Endothelial cell of umbilical vein (primary cell): ENCODE data around the gene LDHAL6B. TPM values are rescaled to one million over a fixed set of nuclear protein-coding genes. Genes with fewer than 3 reads are reported as not detected.
A peak's percentile ranks its signal among the peaks of the same experiment; 100 is the strongest.

Source experiments
- BruUV-seq: library from RNA; stranded (reverse); fragments of 400-500 nt; replicated peaks from 2 replicates; lab custom pipeline; 2021; lab: Mats Ljungman, UMichigan
- CTCF ChIA-PET: fragments of 300-600, 350-600 bp; sonication (Branson Sonifier 250); formaldehyde crosslinking; loops from one replicate; lab custom pipeline; 2021; ENCODE audit warnings: antibody characterized with exemption, inconsistent platforms; lab: Charles Lee
- POLR2A ChIA-PET: fragments of 300-600, 350-600 bp; sonication (Branson Sonifier 250); formaldehyde crosslinking; loops from one replicate; lab custom pipeline; 2021; ENCODE audit warnings: antibody characterized with exemption, inconsistent platforms; lab: Charles Lee
- DNase-seq: peaks from one replicate; pipeline ENCODE4 v3.0.0-alpha.2; 2011; ENCODE audit warnings: low read depth, low spot score
- FAIRE-seq: peaks from 2 replicates; lab custom pipeline; 2011; peaks lifted over from hg19 to GRCh38; lab: Jason Lieb, UNC
- H2AFZ ChIP-seq: 2 replicates; pipeline ENCODE4 v1.6.0; 2012; ENCODE audit warnings: low read depth, low read length, control low read depth, inconsistent platforms
- H3K27ac ChIP-seq: 2 replicates; pipeline ENCODE4 v1.5.1; 2011; ENCODE audit warnings: low read depth, mild to moderate bottlenecking, control low read depth, low read length, moderate library complexity; ENCODE audit not compliant: insufficient read depth
- H3K27me3 ChIP-seq, 2 experiments: 2 replicates each; pipeline versions ENCODE4 v1.6.0 to v1.6.1; 2011; ENCODE audit warnings: low read length in 2 of 2, mixed read lengths in 1 of 2; ENCODE audit not compliant: control insufficient read depth in 2 of 2, insufficient read depth in 2 of 2
- H3K36me3 ChIP-seq, 2 experiments: 2 replicates in 1 of 2; 3 replicates in 1 of 2; pipeline ENCODE4 v1.5.1; 2011; ENCODE audit warnings: low read length in 2 of 2, mild to moderate bottlenecking in 1 of 2, moderate library complexity in 1 of 2; ENCODE audit not compliant: control insufficient read depth in 2 of 2, insufficient read depth in 2 of 2; ENCODE audit errors: extremely low read depth in 1 of 2
- H3K4me1 ChIP-seq: 3 replicates; pipeline ENCODE4 v1.5.1; 2011; ENCODE audit warnings: mild to moderate bottlenecking, low read length; ENCODE audit not compliant: control insufficient read depth, insufficient read depth; ENCODE audit errors: extremely low read depth
- H3K4me2 ChIP-seq: 2 replicates; pipeline ENCODE4 v1.6.1; 2011; ENCODE audit warnings: low read length, control low read depth, mixed read lengths; ENCODE audit not compliant: insufficient read depth
- H3K4me3 ChIP-seq, 3 experiments: fragments of 200-600 bp in 1 of 3; sonication (generic), shearing (Covaris generic) in 1 of 3; replicated peaks in 1 of 3; 2 replicates each; pipeline ENCODE4 v1.5.1; 2011 to 2016; ENCODE audit warnings: control low read depth in 3 of 3, low read length in 3 of 3, mild to moderate bottlenecking in 2 of 3, inconsistent platforms in 1 of 3, low read depth in 1 of 3, moderate library complexity in 1 of 3; ENCODE audit not compliant: insufficient read depth in 1 of 3
- H3K79me2 ChIP-seq: 2 replicates; pipeline ENCODE4 v1.6.0; 2012; ENCODE audit warnings: low read length, inconsistent platforms; ENCODE audit not compliant: control insufficient read depth, insufficient read depth
- H3K9ac ChIP-seq: replicated peaks from 2 replicates; pipeline ENCODE3; 2011; ENCODE audit warnings: low read length, control low read depth; ENCODE audit not compliant: insufficient read depth; ENCODE audit errors: extremely low read depth
- H3K9me1 ChIP-seq: replicated peaks from 3 replicates; pipeline ENCODE4 v1.6.0; 2011; ENCODE audit warnings: mild to moderate bottlenecking, low read length; ENCODE audit not compliant: control insufficient read depth, insufficient read depth; ENCODE audit errors: extremely low read depth
- H3K9me3 ChIP-seq: replicated peaks from 2 replicates; pipeline ENCODE4 v1.5.1; 2012; ENCODE audit warnings: low read length, inconsistent platforms; ENCODE audit not compliant: control insufficient read depth, insufficient read depth
- H4K20me1 ChIP-seq: replicated peaks from 2 replicates; pipeline ENCODE3; 2011; ENCODE audit warnings: mild to moderate bottlenecking, low read length; ENCODE audit not compliant: control insufficient read depth, insufficient read depth; ENCODE audit errors: extremely low read depth
- CTCF ChIP-seq, 2 donors: IDR thresholded peaks; 1 replicate in 1 of 2; 2 replicates in 1 of 2; pipeline ENCODE4 v1.5.1; 2011; ENCODE audit warnings: low read length in 2 of 2, mild to moderate bottlenecking in 2 of 2, moderate library complexity in 2 of 2, control low read depth in 1 of 2, inconsistent platforms in 1 of 2, low read depth in 1 of 2; ENCODE audit not compliant: insufficient read depth in 1 of 2; ENCODE audit errors: extremely low read depth in 1 of 2
- EZH2 ChIP-seq: IDR thresholded peaks from 2 replicates; pipeline ENCODE4 v1.6.1; 2012; ENCODE audit warnings: borderline replicate concordance, low read depth, mild to moderate bottlenecking, moderate library complexity, low read length, inconsistent platforms; ENCODE audit not compliant: severe bottlenecking
- FOS ChIP-seq: IDR thresholded peaks from 2 replicates; pipeline ENCODE4 v1.6.1; 2011; ENCODE audit warnings: mild to moderate bottlenecking, low read length, moderate library complexity, borderline replicate concordance; ENCODE audit not compliant: insufficient read depth
- GATA2 ChIP-seq: IDR thresholded peaks from 2 replicates; pipeline ENCODE4 v1.7.0; 2011; ENCODE audit warnings: low read depth, mild to moderate bottlenecking, moderate library complexity, mixed read lengths, low read length; ENCODE audit not compliant: insufficient read length, insufficient read depth
- JUN ChIP-seq: IDR thresholded peaks from 2 replicates; pipeline ENCODE4 v1.6.1; 2011; ENCODE audit warnings: borderline replicate concordance, low read depth; ENCODE audit not compliant: insufficient read length, insufficient read depth
- MAX ChIP-seq: IDR thresholded peaks from 2 replicates; pipeline ENCODE4 v1.6.1; 2011; ENCODE audit not compliant: insufficient read depth, insufficient read length
- MYC ChIP-seq: IDR thresholded peaks from one replicate; pipeline ENCODE4 v1.6.1; 2011; ENCODE audit warnings: mild to moderate bottlenecking, low read depth, low read length
- POLR2A ChIP-seq: IDR thresholded peaks from 2 replicates; pipeline ENCODE4 v1.6.1; 2012; ENCODE audit warnings: low read depth, mild to moderate bottlenecking, control low read depth, low read length
- POLR2AphosphoS5 ChIP-seq: IDR thresholded peaks from 2 replicates; pipeline ENCODE4 v1.6.1; 2012; ENCODE audit warnings: low read depth, mild to moderate bottlenecking, control low read depth, low read length, moderate library complexity; ENCODE audit not compliant: insufficient read depth
- dilution Hi-C: fragments of 300-500 bp; cut with MboI; formaldehyde crosslinking; loops from one replicate; pipeline ENCODE4 v1.15.0; 2019; ENCODE audit warnings: low sequenced_read_pairs; ENCODE audit not compliant: extremely low pct_ligation_motif_present
- intact Hi-C: fragments of 100-400 bp; cut with micrococcal nuclease; formaldehyde crosslinking; loops from one replicate; pipeline ENCODE4 v1.10.0; 2022
- polyA plus RNA-seq, 4 experiments: library from polyadenylated mRNA; depleted of rRNA in 3 of 4; stranded (reverse) in 3 of 4; unstranded in 1 of 4; fragments of >200 nt; gene quantifications; 2 replicates each; pipeline versions ENCODE4 v1.2.1 to v1.2.3, GENCODE V29; 2011 to 2012; ENCODE audit warnings: missing spikeins in 1 of 4
- total RNA-seq: library from RNA; stranded (reverse); gene quantifications from 2 replicates; pipeline ENCODE4 v1.2.3, GENCODE V29; 2021

The LDHAL6B gene
- total and polyA plus RNA-seq, 2 donors (not counting 3 experiments of a cell fraction or from before 2014, with no cell fraction given) = not detected

- Histone ChIP-seq H3K79me2 (no peaks in the 10 kb centered on the region), H3K9ac (peak overlapping the region; percentile 55), H3K9me3 (no peaks in the 10 kb centered on the region), H4K20me1 (no peaks in the 10 kb centered on the region), H2AFZ (no peak overlapping the region), H3K4me3 (peak overlapping the region in 1 of 3 experiments; percentile 1), H3K4me2 (peak overlapping the region; percentile 85), H3K27me3 (no peaks in the 10 kb centered on the region), H3K36me3 (peaks cover 19 to 30% of the 10 kb centered on the region in 2 experiments), H3K27ac (peak overlapping the region; percentile 87), H3K4me1 (peaks cover 27% of the 10 kb centered on the region), H3K9me1 (no peaks in the 10 kb centered on the region)
- ChIA-PET CTCF (interaction anchor here (1.1 to 1.5 kb wide), 3 partner anchors 16 to 301 kb away, joined by 4 to 8 read pairs (median 5); no protein-coding TSS in a partner anchor), POLR2A (interaction anchor here (0.7 kb wide), 1 partner anchor 15 kb away, joined by 4 read pairs; the partner anchor contains the start of gene LDHAL6B)
- BruUV-seq = no TSS peak
- FAIRE-seq = no peak
- TF ChIP-seq MYC = no peak
- peak; percentile 55 for TF ChIP-seq FOS
- peak; percentile 75 for DNase-seq
- dilution Hi-C loops (no loop called here), intact Hi-C loops (loop anchor here (2.0 kb wide), 1 partner anchor 41 kb away; no protein-coding TSS in a partner anchor)
Measured at GRCh38 chr15:59191855-59192237, 14.8 kb upstream of the LDHAL6B start.

- no peak overlapping the region for H2AFZ ChIP-seq
- peaks cover 27% of the 10 kb centered on the region for H3K4me1 ChIP-seq
- peaks cover 19 to 28% of the 10 kb centered on the region in 2 experiments for H3K36me3 ChIP-seq
- no peaks in the 10 kb centered on the region for H3K9me3 ChIP-seq
- no peak overlapping the region for H3K9ac ChIP-seq
- TF ChIP-seq POLR2AphosphoS5 (no peak), POLR2A (no peak), FOS (no peak), MAX (no peak), CTCF (IDR thresholded peaks at IDR 0.05; ENCODE audit: extremely low read depth in 1 of 2, insufficient read depth in 1 of 2, low read depth in 1 of 2, low read length in 2 of 2) (no peak), GATA2 (no peak), JUN (no peak), MYC (no peak), EZH2 (no peak)
- no peaks in the 10 kb centered on the region for H3K27me3 ChIP-seq
- no peak overlapping the region for H3K4me3 ChIP-seq
- H3K27ac ChIP-seq = no peak overlapping the region
- no peaks in the 10 kb centered on the region for H3K79me2 ChIP-seq
- no TSS peak for BruUV-seq
- dilution Hi-C loops (no loop called here), intact Hi-C loops (no loop called here)
- H4K20me1 ChIP-seq = no peaks in the 10 kb centered on the region
- no peak overlapping the region for H3K4me2 ChIP-seq
- no peak for FAIRE-seq
- POLR2A ChIA-PET = no interaction called here
- no peaks in the 10 kb centered on the region for H3K9me1 ChIP-seq
- no peak for DNase-seq
- CTCF ChIA-PET = no interaction called here
Measured at GRCh38 chr15:59194639-59195325, 11.9 kb upstream of the LDHAL6B start.
